ENCODE data around the gene RBM20. TPM values are rescaled to one million over a fixed set of nuclear protein-coding genes. Genes with fewer than 3 reads are reported as not detected.

RBM20 gene
- polyA plus RNA-seq, 1 donor (not counting 4 experiments of a cell fraction or from before 2014, with no cell fraction given), result 0.01 TPM

GRCh38 chr10:110808123-110808522 lies 164.0 kb downstream of the RBM20 start:
- dilution Hi-C loops (cut with MboI; ENCODE audit: extremely low pct_ligation_motif_present, low sequenced_read_pairs), result no loop called here
- H3K9me1 ChIP-seq (ENCODE audit: control insufficient read depth, extremely low read depth, insufficient read depth, low read length), result no peaks in the 10 kb centered on the region
- no peak overlapping the region for H2AFZ ChIP-seq (ENCODE audit: control insufficient read depth, low read length)
- no peak overlapping the region for H3K9ac ChIP-seq (ENCODE audit: control insufficient read depth, extremely low read depth, insufficient read depth, low read length)
- DNase-seq (ENCODE audit: low read depth, low spot score), result no peak
- peaks cover 2% of the 10 kb centered on the region for H4K20me1 ChIP-seq (ENCODE audit: control insufficient read depth, extremely low read depth, insufficient read depth, low read length)
- H3K4me2 ChIP-seq (ENCODE audit: control insufficient read depth, extremely low read depth, insufficient read depth, low read depth, low read length), result no peak overlapping the region
- no peaks in the 10 kb centered on the region for H3K9me3 ChIP-seq (ENCODE audit: control insufficient read depth, low read depth, low read length)
- TF ChIP-seq CTCF (optimal IDR thresholded peaks at IDR 0.05 in 1 of 3, IDR thresholded peaks at IDR 0.05 in 1 of 3, conservative IDR thresholded peaks at IDR 0.05 in 1 of 3; ENCODE audit: extremely low read depth in 1 of 3, insufficient read depth in 2 of 3, low read length in 3 of 3) (no peak), EZH2 (IDR thresholded peaks at IDR 0.05; ENCODE audit: low read length) (no peak)
- H3K4me1 ChIP-seq (ENCODE audit: control insufficient read depth, extremely low read depth, insufficient read depth, low read length), result peaks cover 4% of the 10 kb centered on the region
- H3K36me3 ChIP-seq (ENCODE audit: control insufficient read depth in 2 of 2, extremely low read depth in 1 of 2, insufficient read depth in 2 of 2, low read length in 2 of 2), result no peaks in the 10 kb centered on the region
- H3K79me2 ChIP-seq (ENCODE audit: control insufficient read depth, insufficient read depth, low read length), result no peaks in the 10 kb centered on the region
- FAIRE-seq, result no peak
- H3K27me3 ChIP-seq (ENCODE audit: control insufficient read depth, extremely low read depth, insufficient read depth, low read length), result peaks cover 4% of the 10 kb centered on the region
- no peak overlapping the region for H3K27ac ChIP-seq (ENCODE audit: control insufficient read depth, insufficient read depth, low read length)
- no peak overlapping the region for H3K4me3 ChIP-seq (ENCODE audit: control insufficient read depth in 2 of 3, extremely low read depth in 1 of 3, insufficient read depth in 2 of 3, low read depth in 1 of 3, low read length in 3 of 3)

GRCh38 chr10:110808615-110809014 lies 164.5 kb downstream of the RBM20 start:
- FAIRE-seq (no peak), DNase-seq (ENCODE audit: low read depth, low spot score) (no peak)
- peaks cover 2% of the 10 kb centered on the region for H4K20me1 ChIP-seq (ENCODE audit: control insufficient read depth, extremely low read depth, insufficient read depth, low read length)
- peaks cover 4% of the 10 kb centered on the region for H3K27me3 ChIP-seq (ENCODE audit: control insufficient read depth, extremely low read depth, insufficient read depth, low read length)
- H3K36me3 ChIP-seq (ENCODE audit: control insufficient read depth in 2 of 2, extremely low read depth in 1 of 2, insufficient read depth in 2 of 2, low read length in 2 of 2), result no peaks in the 10 kb centered on the region
- H3K4me2 ChIP-seq (ENCODE audit: control insufficient read depth, extremely low read depth, insufficient read depth, low read depth, low read length), result no peak overlapping the region
- H3K27ac ChIP-seq (ENCODE audit: control insufficient read depth, insufficient read depth, low read length), result no peak overlapping the region
- TF ChIP-seq CTCF (optimal IDR thresholded peaks at IDR 0.05 in 1 of 3, IDR thresholded peaks at IDR 0.05 in 1 of 3, conservative IDR thresholded peaks at IDR 0.05 in 1 of 3; ENCODE audit: extremely low read depth in 1 of 3, insufficient read depth in 2 of 3, low read length in 3 of 3), result no peak
- no peak for TF ChIP-seq EZH2 (IDR thresholded peaks at IDR 0.05; ENCODE audit: low read length)
- no peak overlapping the region for H2AFZ ChIP-seq (ENCODE audit: control insufficient read depth, low read length)
- no peak overlapping the region for H3K9ac ChIP-seq (ENCODE audit: control insufficient read depth, extremely low read depth, insufficient read depth, low read length)
- H3K79me2 ChIP-seq (ENCODE audit: control insufficient read depth, insufficient read depth, low read length), result no peaks in the 10 kb centered on the region
- no peaks in the 10 kb centered on the region for H3K9me1 ChIP-seq (ENCODE audit: control insufficient read depth, extremely low read depth, insufficient read depth, low read length)
- H3K4me1 ChIP-seq (ENCODE audit: control insufficient read depth, extremely low read depth, insufficient read depth, low read length), result peaks cover 4% of the 10 kb centered on the region
- H3K9me3 ChIP-seq (ENCODE audit: control insufficient read depth, low read depth, low read length), result no peaks in the 10 kb centered on the region
- no peak overlapping the region for H3K4me3 ChIP-seq (ENCODE audit: control insufficient read depth in 2 of 3, extremely low read depth in 1 of 3, insufficient read depth in 2 of 3, low read depth in 1 of 3, low read length in 3 of 3)
- dilution Hi-C loops (cut with MboI; ENCODE audit: extremely low pct_ligation_motif_present, low sequenced_read_pairs), result no loop called here

Measured in keratinocyte (primary cell).